SH-SY5Y (cell line): ENCODE results near the gene UBE2D3.

Source experiments
- GATA2 ChIP-seq: IDR thresholded peaks from 2 replicates; pipeline ENCODE4 v1.6.1; 2011; ENCODE audit warnings: mild to moderate bottlenecking, low read depth, low read length
- GATA3 ChIP-seq: IDR thresholded peaks from 2 replicates; pipeline ENCODE4 v1.6.1; 2011; ENCODE audit warnings: low read depth, mild to moderate bottlenecking, low read length, moderate library complexity

The UBE2D3 gene

GRCh38 chr4:102759831-102760644, 67.3 kb downstream of the UBE2D3 start:
- TF ChIP-seq GATA3: no peak
- no peak for TF ChIP-seq GATA2

GRCh38 chr4:102758241-102759160, 68.8 kb downstream of the UBE2D3 start:
- no peak for TF ChIP-seq GATA3
- no peak for TF ChIP-seq GATA2

DNA sequence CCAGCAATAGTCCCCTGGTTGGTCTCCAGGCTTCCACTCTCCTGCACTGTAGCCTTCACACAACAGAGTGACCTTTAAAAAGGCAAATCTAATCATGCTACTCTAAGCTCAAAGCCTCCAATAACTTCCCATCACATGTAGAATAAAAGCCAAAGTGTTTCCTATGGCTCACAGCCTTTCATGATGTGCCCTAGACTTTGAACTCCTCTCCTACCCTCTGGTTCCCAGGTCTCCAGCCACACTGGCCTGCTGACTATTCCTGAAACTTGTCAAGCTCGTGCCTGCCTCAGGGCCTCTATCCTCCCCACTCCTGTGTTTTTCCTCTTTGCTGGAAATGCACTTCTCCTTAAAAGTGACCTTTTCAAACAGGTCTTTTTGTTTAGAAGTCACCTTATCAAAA, 69.7 kb downstream of the UBE2D3 start:
- TF ChIP-seq GATA3 (no peak), GATA2 (no peak)

DNA sequence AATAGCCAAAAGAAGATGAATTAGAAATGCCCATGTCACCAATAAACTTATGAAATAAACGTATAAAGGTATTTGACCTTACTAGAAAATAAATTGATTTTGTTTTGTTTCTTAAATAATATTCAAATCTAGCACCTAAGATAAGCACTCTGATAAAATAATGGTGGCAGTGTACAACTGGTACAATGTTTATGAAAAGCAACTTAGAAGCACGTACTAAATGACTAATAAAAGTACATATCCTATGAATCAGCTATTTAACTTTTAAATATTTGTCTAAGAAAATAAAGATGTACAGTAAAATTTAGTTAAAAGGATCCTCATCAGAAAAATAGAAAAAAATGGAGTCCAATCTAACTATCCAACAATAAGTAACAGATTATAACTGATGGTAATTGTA, 73.3 kb downstream of the UBE2D3 start:
- TF ChIP-seq GATA3 (no peak), GATA2 (no peak)

- no peak for TF ChIP-seq GATA3
- no peak for TF ChIP-seq GATA2
Observed at GRCh38 chr4:102751941-102752340, 75.4 kb downstream of the UBE2D3 start.
